ENCODE results near the gene CPAMD8. TPM values are rescaled to one million over a fixed set of nuclear protein-coding genes. Genes with fewer than 3 reads are reported as not detected.

Gene CPAMD8
- total RNA-seq, 2 experiments from 2014 or later: not detected

- no peaks in the 10 kb centered on the region for H3K4me1 Mint-ChIP-seq (ENCODE audit: low read depth)
- no peak overlapping the region for H3K27ac Mint-ChIP-seq
- ATAC-seq (no peak), DNase-seq (no peak)
- H3K4me3 Mint-ChIP-seq: no peak overlapping the region
- no peak for TF ChIP-seq CTCF (IDR thresholded peaks at IDR 0.05)
- no peaks in the 10 kb centered on the region for H3K9me3 Mint-ChIP-seq
- peaks cover 11% of the 10 kb centered on the region for H3K36me3 Mint-ChIP-seq (ENCODE audit: low read depth)
- CTCF ChIA-PET: no interaction called here
- POLR2A ChIA-PET: no interaction called here
- intact Hi-C loops (cut with micrococcal nuclease): no loop called here
- H3K27me3 Mint-ChIP-seq: no peaks in the 10 kb centered on the region
Measured at GRCh38 chr19:16861834-16862233, 164.8 kb downstream of the CPAMD8 start.

DNA sequence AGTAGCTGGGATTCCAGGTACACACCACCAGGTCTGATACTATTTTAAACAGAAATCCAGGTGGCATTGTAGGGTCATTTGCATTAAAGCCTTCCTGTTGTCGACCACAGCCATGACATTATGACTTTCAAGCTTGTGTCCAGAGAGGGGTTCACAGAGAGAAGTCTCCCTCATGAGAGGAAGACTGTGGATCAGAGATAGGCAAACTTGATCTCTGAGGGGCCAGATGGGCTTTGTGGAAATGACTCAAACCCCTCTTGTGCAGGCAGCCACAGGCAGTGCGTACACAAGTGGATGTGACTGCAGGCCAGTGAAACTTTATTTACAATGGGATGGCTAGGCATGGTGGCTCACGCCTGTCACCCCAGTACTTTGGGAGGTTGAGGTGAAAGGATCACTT is 165.6 kb downstream of the CPAMD8 start:
- intact Hi-C loops (cut with micrococcal nuclease): no loop called here
- Mint-ChIP-seq H3K36me3 (ENCODE audit: low read depth) (peaks cover 8% of the 10 kb centered on the region), H3K9me3 (no peaks in the 10 kb centered on the region), H3K4me1 (ENCODE audit: low read depth) (no peaks in the 10 kb centered on the region), H3K4me3 (no peak overlapping the region), H3K27ac (no peak overlapping the region), H3K27me3 (no peaks in the 10 kb centered on the region)
- ChIA-PET POLR2A (no interaction called here), CTCF (no interaction called here)
- DNase-seq (no peak), ATAC-seq (no peak)
- no peak for TF ChIP-seq CTCF (IDR thresholded peaks at IDR 0.05)

GRCh38 chr19:16860118-16860517 is 166.5 kb downstream of the CPAMD8 start:
- no peak overlapping the region for H3K27ac Mint-ChIP-seq
- TF ChIP-seq CTCF (IDR thresholded peaks at IDR 0.05): no peak
- H3K36me3 Mint-ChIP-seq (ENCODE audit: low read depth): peaks cover 8% of the 10 kb centered on the region
- ATAC-seq (no peak), DNase-seq (no peak)
- ChIA-PET POLR2A (no interaction called here), CTCF (no interaction called here)
- intact Hi-C loops (cut with micrococcal nuclease): no loop called here
- H3K27me3 Mint-ChIP-seq: no peaks in the 10 kb centered on the region
- no peak overlapping the region for H3K4me3 Mint-ChIP-seq
- H3K4me1 Mint-ChIP-seq (ENCODE audit: low read depth): no peaks in the 10 kb centered on the region
- H3K9me3 Mint-ChIP-seq: no peaks in the 10 kb centered on the region

- CTCF ChIA-PET: no interaction called here
- DNase-seq: no peak
- Mint-ChIP-seq H3K9me3 (no peaks in the 10 kb centered on the region), H3K27me3 (no peaks in the 10 kb centered on the region), H3K4me3 (no peak overlapping the region), H3K36me3 (ENCODE audit: low read depth) (peaks cover 9% of the 10 kb centered on the region), H3K27ac (no peak overlapping the region), H3K4me1 (ENCODE audit: low read depth) (no peaks in the 10 kb centered on the region)
- TF ChIP-seq CTCF (IDR thresholded peaks at IDR 0.05): no peak
- no peak for ATAC-seq
- POLR2A ChIA-PET: interaction anchor here (0.6 kb wide), 1 partner anchor 172 kb away, joined by 3 read pairs; no protein-coding TSS in a partner anchor
- intact Hi-C loops (cut with micrococcal nuclease): no loop called here
Measured at GRCh38 chr19:16859626-16860025, 167.0 kb downstream of the CPAMD8 start.

DNA sequence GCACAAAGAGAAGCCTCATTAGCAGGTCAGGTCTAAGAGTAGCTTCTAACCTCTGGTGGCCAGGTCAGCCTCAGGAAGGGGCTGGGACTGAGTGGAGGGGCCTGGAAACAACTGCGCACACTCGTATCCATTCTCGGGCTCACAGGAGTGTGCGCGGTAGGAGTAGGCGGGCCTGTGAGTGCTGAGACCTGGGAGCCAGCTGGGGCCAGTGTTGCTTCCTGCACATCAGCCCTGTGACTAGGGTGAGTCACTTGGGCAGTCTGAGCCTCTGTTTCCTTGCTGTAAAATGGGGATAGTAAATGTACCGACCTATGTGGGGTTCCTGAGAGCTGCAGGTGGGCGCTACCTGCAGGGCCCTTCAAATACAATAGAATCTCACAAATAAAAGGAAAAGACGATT is 170.5 kb downstream of the CPAMD8 start:
- ATAC-seq: no peak
- no peaks in the 10 kb centered on the region for H3K4me1 Mint-ChIP-seq (ENCODE audit: low read depth)
- no peak for DNase-seq
- no peaks in the 10 kb centered on the region for H3K27me3 Mint-ChIP-seq
- ChIA-PET POLR2A (interaction anchor here (0.7 to 0.8 kb wide), 2 partner anchors 46 to 171 kb away, joined by 3 read pairs; no protein-coding TSS in a partner anchor), CTCF (no interaction called here)
- TF ChIP-seq CTCF (IDR thresholded peaks at IDR 0.05): no peak
- H3K4me3 Mint-ChIP-seq: no peak overlapping the region
- intact Hi-C loops (cut with micrococcal nuclease): no loop called here
- H3K9me3 Mint-ChIP-seq: no peaks in the 10 kb centered on the region
- H3K36me3 Mint-ChIP-seq (ENCODE audit: low read depth): peaks cover 18% of the 10 kb centered on the region
- no peak overlapping the region for H3K27ac Mint-ChIP-seq

All from activated CD8-positive, alpha-beta T cell treated with anti-CD3 and anti-CD28 coated beads for 36 hours (primary cell).